ENCODE measurements around the gene DNAJB11. TPM values are rescaled to one million over a fixed set of nuclear protein-coding genes. Genes with fewer than 3 reads are reported as not detected.

Gene DNAJB11
- total RNA-seq, 1 donor from 2014 or later, result 93.5 TPM

- DNase-seq (ENCODE audit: low read depth), result no peak
- Histone ChIP-seq H3K27me3 (ENCODE audit: control insufficient read depth, insufficient read depth, low read length) (no peaks in the 10 kb centered on the region), H3K4me3 (ENCODE audit: low read depth, low read length) (no peak overlapping the region), H3K36me3 (ENCODE audit: control insufficient read depth, insufficient read depth, low read length) (no peaks in the 10 kb centered on the region)
- TF ChIP-seq, protein P1, sequence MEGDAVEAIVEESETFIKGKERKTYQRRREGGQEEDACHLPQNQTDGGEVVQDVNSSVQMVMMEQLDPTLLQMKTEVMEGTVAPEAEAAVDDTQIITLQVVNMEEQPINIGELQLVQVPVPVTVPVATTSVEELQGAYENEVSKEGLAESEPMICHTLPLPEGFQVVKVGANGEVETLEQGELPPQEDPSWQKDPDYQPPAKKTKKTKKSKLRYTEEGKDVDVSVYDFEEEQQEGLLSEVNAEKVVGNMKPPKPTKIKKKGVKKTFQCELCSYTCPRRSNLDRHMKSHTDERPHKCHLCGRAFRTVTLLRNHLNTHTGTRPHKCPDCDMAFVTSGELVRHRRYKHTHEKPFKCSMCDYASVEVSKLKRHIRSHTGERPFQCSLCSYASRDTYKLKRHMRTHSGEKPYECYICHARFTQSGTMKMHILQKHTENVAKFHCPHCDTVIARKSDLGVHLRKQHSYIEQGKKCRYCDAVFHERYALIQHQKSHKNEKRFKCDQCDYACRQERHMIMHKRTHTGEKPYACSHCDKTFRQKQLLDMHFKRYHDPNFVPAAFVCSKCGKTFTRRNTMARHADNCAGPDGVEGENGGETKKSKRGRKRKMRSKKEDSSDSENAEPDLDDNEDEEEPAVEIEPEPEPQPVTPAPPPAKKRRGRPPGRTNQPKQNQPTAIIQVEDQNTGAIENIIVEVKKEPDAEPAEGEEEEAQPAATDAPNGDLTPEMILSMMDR (IDR thresholded peaks at IDR 0.05; ENCODE audit: insufficient read depth, low read length, poor library complexity, severe bottlenecking), result no peak
These were observed 29.3 kb downstream of the DNAJB11 start for GRCh38 chr3:186599785-186600166.

GRCh38 chr3:186600896-186601295, 30.4 kb downstream of the DNAJB11 start:
- no peak for DNase-seq (ENCODE audit: low read depth)
- no peaks in the 10 kb centered on the region for H3K36me3 ChIP-seq (ENCODE audit: control insufficient read depth, insufficient read depth, low read length)
- H3K4me3 ChIP-seq (ENCODE audit: low read depth, low read length), result no peak overlapping the region
- no peaks in the 10 kb centered on the region for H3K27me3 ChIP-seq (ENCODE audit: control insufficient read depth, insufficient read depth, low read length)
- TF ChIP-seq, protein P1 (IDR thresholded peaks at IDR 0.05; ENCODE audit: insufficient read depth, low read length, poor library complexity, severe bottlenecking), result no peak

GRCh38 chr3:186603159-186603558, 32.6 kb downstream of the DNAJB11 start:
- TF ChIP-seq, protein P1 (IDR thresholded peaks at IDR 0.05; ENCODE audit: insufficient read depth, low read length, poor library complexity, severe bottlenecking), result no peak
- DNase-seq (ENCODE audit: low read depth), result no peak
- H3K27me3 ChIP-seq (ENCODE audit: control insufficient read depth, insufficient read depth, low read length), result no peaks in the 10 kb centered on the region
- no peaks in the 10 kb centered on the region for H3K36me3 ChIP-seq (ENCODE audit: control insufficient read depth, insufficient read depth, low read length)
- H3K4me3 ChIP-seq (ENCODE audit: low read depth, low read length), result no peak overlapping the region

DNA sequence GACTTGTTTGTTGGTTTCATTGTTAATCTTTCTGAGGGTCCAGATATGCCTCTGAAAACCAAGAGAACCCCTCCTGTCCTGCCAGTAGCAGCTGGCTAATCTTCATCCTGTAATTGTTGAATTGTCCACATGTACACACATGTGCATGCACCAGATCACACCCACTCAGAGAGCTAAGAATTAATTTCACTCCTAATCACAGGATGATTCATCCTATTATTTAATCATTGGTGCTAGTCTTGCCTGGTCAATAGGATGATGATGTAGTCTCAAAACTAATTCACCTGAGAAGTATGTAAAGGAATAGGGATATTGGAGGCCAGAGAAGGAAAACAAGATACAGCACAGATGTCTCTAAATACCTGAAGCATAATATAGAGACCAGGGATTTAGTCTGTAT, 34.6 kb downstream of the DNAJB11 start:
- DNase-seq (ENCODE audit: low read depth), result no peak
- no peaks in the 10 kb centered on the region for H3K36me3 ChIP-seq (ENCODE audit: control insufficient read depth, insufficient read depth, low read length)
- H3K4me3 ChIP-seq (ENCODE audit: low read depth, low read length), result no peak overlapping the region
- TF ChIP-seq, protein P1 (IDR thresholded peaks at IDR 0.05; ENCODE audit: insufficient read depth, low read length, poor library complexity, severe bottlenecking), result no peak
- no peaks in the 10 kb centered on the region for H3K27me3 ChIP-seq (ENCODE audit: control insufficient read depth, insufficient read depth, low read length)

GRCh38 chr3:186605561-186606545, 35.3 kb downstream of the DNAJB11 start:
- no peak for DNase-seq (ENCODE audit: low read depth)
- TF ChIP-seq, protein P1 (IDR thresholded peaks at IDR 0.05; ENCODE audit: insufficient read depth, low read length, poor library complexity, severe bottlenecking), result no peak
- Histone ChIP-seq H3K36me3 (ENCODE audit: control insufficient read depth, insufficient read depth, low read length) (no peaks in the 10 kb centered on the region), H3K4me3 (ENCODE audit: low read depth, low read length) (no peak overlapping the region), H3K27me3 (ENCODE audit: control insufficient read depth, insufficient read depth, low read length) (no peaks in the 10 kb centered on the region)

All from kidney epithelial cell (primary cell).